Endothelial cell of umbilical vein (primary cell): ENCODE results near the gene KIF3B. TPM values are rescaled to one million over a fixed set of nuclear protein-coding genes. Genes with fewer than 3 reads are reported as not detected.

Experiments used
- BruUV-seq: library from RNA; stranded (reverse); fragments of 400-500 nt; replicated peaks from 2 replicates; lab custom pipeline; 2021; lab: Mats Ljungman, UMichigan
- CTCF ChIA-PET: fragments of 300-600, 350-600 bp; sonication (Branson Sonifier 250); formaldehyde crosslinking; loops from one replicate; lab custom pipeline; 2021; ENCODE audit warnings: antibody characterized with exemption, inconsistent platforms; lab: Charles Lee
- POLR2A ChIA-PET: fragments of 300-600, 350-600 bp; sonication (Branson Sonifier 250); formaldehyde crosslinking; loops from one replicate; lab custom pipeline; 2021; ENCODE audit warnings: antibody characterized with exemption, inconsistent platforms; lab: Charles Lee
- DNase-seq: peaks from one replicate; pipeline ENCODE4 v3.0.0-alpha.2; 2011; ENCODE audit warnings: low read depth, low spot score
- FAIRE-seq: peaks from 2 replicates; lab custom pipeline; 2011; peaks lifted over from hg19 to GRCh38; lab: Jason Lieb, UNC
- H2AFZ ChIP-seq: 2 replicates; pipeline ENCODE4 v1.6.0; 2012; ENCODE audit warnings: low read depth, low read length, control low read depth, inconsistent platforms
- H3K27ac ChIP-seq: 2 replicates; pipeline ENCODE4 v1.5.1; 2011; ENCODE audit warnings: low read depth, mild to moderate bottlenecking, control low read depth, low read length, moderate library complexity; ENCODE audit not compliant: insufficient read depth
- H3K27me3 ChIP-seq, 2 experiments: 2 replicates each; pipeline versions ENCODE4 v1.6.0 to v1.6.1; 2011; ENCODE audit warnings: low read length in 2 of 2, mixed read lengths in 1 of 2; ENCODE audit not compliant: control insufficient read depth in 2 of 2, insufficient read depth in 2 of 2
- H3K36me3 ChIP-seq, 2 experiments: 2 replicates in 1 of 2; 3 replicates in 1 of 2; pipeline ENCODE4 v1.5.1; 2011; ENCODE audit warnings: low read length in 2 of 2, mild to moderate bottlenecking in 1 of 2, moderate library complexity in 1 of 2; ENCODE audit not compliant: control insufficient read depth in 2 of 2, insufficient read depth in 2 of 2; ENCODE audit errors: extremely low read depth in 1 of 2
- H3K4me1 ChIP-seq: 3 replicates; pipeline ENCODE4 v1.5.1; 2011; ENCODE audit warnings: mild to moderate bottlenecking, low read length; ENCODE audit not compliant: control insufficient read depth, insufficient read depth; ENCODE audit errors: extremely low read depth
- H3K4me2 ChIP-seq: 2 replicates; pipeline ENCODE4 v1.6.1; 2011; ENCODE audit warnings: low read length, control low read depth, mixed read lengths; ENCODE audit not compliant: insufficient read depth
- H3K4me3 ChIP-seq, 3 experiments: fragments of 200-600 bp in 1 of 3; sonication (generic), shearing (Covaris generic) in 1 of 3; replicated peaks in 1 of 3; 2 replicates each; pipeline ENCODE4 v1.5.1; 2011 to 2016; ENCODE audit warnings: control low read depth in 3 of 3, low read length in 3 of 3, mild to moderate bottlenecking in 2 of 3, inconsistent platforms in 1 of 3, low read depth in 1 of 3, moderate library complexity in 1 of 3; ENCODE audit not compliant: insufficient read depth in 1 of 3
- H3K79me2 ChIP-seq: 2 replicates; pipeline ENCODE4 v1.6.0; 2012; ENCODE audit warnings: low read length, inconsistent platforms; ENCODE audit not compliant: control insufficient read depth, insufficient read depth
- H3K9ac ChIP-seq: replicated peaks from 2 replicates; pipeline ENCODE3; 2011; ENCODE audit warnings: low read length, control low read depth; ENCODE audit not compliant: insufficient read depth; ENCODE audit errors: extremely low read depth
- H3K9me1 ChIP-seq: replicated peaks from 3 replicates; pipeline ENCODE4 v1.6.0; 2011; ENCODE audit warnings: mild to moderate bottlenecking, low read length; ENCODE audit not compliant: control insufficient read depth, insufficient read depth; ENCODE audit errors: extremely low read depth
- H3K9me3 ChIP-seq: replicated peaks from 2 replicates; pipeline ENCODE4 v1.5.1; 2012; ENCODE audit warnings: low read length, inconsistent platforms; ENCODE audit not compliant: control insufficient read depth, insufficient read depth
- H4K20me1 ChIP-seq: replicated peaks from 2 replicates; pipeline ENCODE3; 2011; ENCODE audit warnings: mild to moderate bottlenecking, low read length; ENCODE audit not compliant: control insufficient read depth, insufficient read depth; ENCODE audit errors: extremely low read depth
- EZH2 ChIP-seq: IDR thresholded peaks from 2 replicates; pipeline ENCODE4 v1.6.1; 2012; ENCODE audit warnings: borderline replicate concordance, low read depth, mild to moderate bottlenecking, moderate library complexity, low read length, inconsistent platforms; ENCODE audit not compliant: severe bottlenecking
- FOS ChIP-seq: IDR thresholded peaks from 2 replicates; pipeline ENCODE4 v1.6.1; 2011; ENCODE audit warnings: mild to moderate bottlenecking, low read length, moderate library complexity, borderline replicate concordance; ENCODE audit not compliant: insufficient read depth
- GATA2 ChIP-seq: IDR thresholded peaks from 2 replicates; pipeline ENCODE4 v1.7.0; 2011; ENCODE audit warnings: low read depth, mild to moderate bottlenecking, moderate library complexity, mixed read lengths, low read length; ENCODE audit not compliant: insufficient read length, insufficient read depth
- JUN ChIP-seq: IDR thresholded peaks from 2 replicates; pipeline ENCODE4 v1.6.1; 2011; ENCODE audit warnings: borderline replicate concordance, low read depth; ENCODE audit not compliant: insufficient read length, insufficient read depth
- MYC ChIP-seq: IDR thresholded peaks from one replicate; pipeline ENCODE4 v1.6.1; 2011; ENCODE audit warnings: mild to moderate bottlenecking, low read depth, low read length
- POLR2A ChIP-seq: IDR thresholded peaks from 2 replicates; pipeline ENCODE4 v1.6.1; 2012; ENCODE audit warnings: low read depth, mild to moderate bottlenecking, control low read depth, low read length
- POLR2AphosphoS5 ChIP-seq: IDR thresholded peaks from 2 replicates; pipeline ENCODE4 v1.6.1; 2012; ENCODE audit warnings: low read depth, mild to moderate bottlenecking, control low read depth, low read length, moderate library complexity; ENCODE audit not compliant: insufficient read depth
- dilution Hi-C: fragments of 300-500 bp; cut with MboI; formaldehyde crosslinking; loops from one replicate; pipeline ENCODE4 v1.15.0; 2019; ENCODE audit warnings: low sequenced_read_pairs; ENCODE audit not compliant: extremely low pct_ligation_motif_present
- intact Hi-C: fragments of 100-400 bp; cut with micrococcal nuclease; formaldehyde crosslinking; loops from one replicate; pipeline ENCODE4 v1.10.0; 2022
- polyA plus RNA-seq, 4 experiments: library from polyadenylated mRNA; depleted of rRNA in 3 of 4; stranded (reverse) in 3 of 4; unstranded in 1 of 4; fragments of >200 nt; gene quantifications; 2 replicates each; pipeline versions ENCODE4 v1.2.1 to v1.2.3, GENCODE V29; 2011 to 2012; ENCODE audit warnings: missing spikeins in 1 of 4
- total RNA-seq: library from RNA; stranded (reverse); gene quantifications from 2 replicates; pipeline ENCODE4 v1.2.3, GENCODE V29; 2021
- TF ChIP-seq, protein P1 (sequence below), 2 donors: IDR thresholded peaks; 1 replicate in 1 of 2; 2 replicates in 1 of 2; pipeline ENCODE4 v1.5.1; 2011; ENCODE audit warnings: low read length in 2 of 2, mild to moderate bottlenecking in 2 of 2, moderate library complexity in 2 of 2, control low read depth in 1 of 2, inconsistent platforms in 1 of 2, low read depth in 1 of 2; ENCODE audit not compliant: insufficient read depth in 1 of 2; ENCODE audit errors: extremely low read depth in 1 of 2
- TF ChIP-seq, protein P2 (sequence below): IDR thresholded peaks from 2 replicates; pipeline ENCODE4 v1.6.1; 2011; ENCODE audit not compliant: insufficient read depth, insufficient read length

The KIF3B gene
- total and polyA plus RNA-seq, 2 donors (not counting 3 experiments of a cell fraction or from before 2014, with no cell fraction given) = 14.5 to 25.1 TPM

DNA sequence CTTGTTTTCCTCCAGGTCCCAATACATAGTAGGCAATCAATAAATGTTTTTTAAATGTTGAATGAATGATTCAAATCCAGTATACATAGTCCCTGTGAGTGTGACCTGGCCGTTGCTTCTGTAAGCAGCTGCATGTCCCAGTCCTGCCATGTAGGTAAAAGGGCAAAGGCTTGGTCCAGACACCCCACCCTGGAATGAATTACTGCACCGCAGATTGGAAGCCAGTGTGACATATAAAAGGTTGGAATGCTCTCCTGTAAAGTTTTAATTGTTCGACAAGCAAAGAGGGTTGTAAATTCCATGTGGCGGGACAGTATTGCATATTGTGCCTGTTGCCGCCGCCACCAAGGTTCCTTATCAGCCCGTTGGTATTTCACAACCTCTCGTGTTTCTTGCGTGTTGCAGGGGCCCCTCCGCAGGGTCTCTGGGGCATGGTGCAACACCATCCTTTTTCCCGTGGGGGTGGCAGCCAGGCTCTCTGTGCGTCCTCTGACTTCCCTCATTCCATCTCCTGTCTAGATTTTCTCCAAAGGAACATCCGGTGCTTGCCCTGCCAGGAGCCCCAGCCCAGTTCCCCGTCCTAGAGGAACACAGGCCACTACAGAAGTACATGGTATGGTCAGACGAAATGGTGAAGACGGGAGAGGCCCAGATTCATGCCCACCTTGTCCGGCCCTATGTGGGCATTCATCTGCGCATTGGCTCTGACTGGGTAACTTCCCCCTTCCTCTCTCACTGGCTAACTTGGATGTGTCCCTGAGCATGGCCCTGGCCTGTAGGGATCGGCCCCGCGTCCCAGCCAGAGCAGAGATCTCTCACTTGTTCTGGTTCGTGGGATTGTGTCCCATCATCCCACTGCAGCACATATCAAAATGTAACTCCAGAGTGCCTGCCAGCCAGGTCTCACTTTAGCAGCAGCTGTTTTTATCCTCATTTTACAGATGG lies 49.4 kb upstream of the KIF3B start:
- BruUV-seq = no TSS peak
- dilution Hi-C loops (no loop called here), intact Hi-C loops (no loop called here)
- Histone ChIP-seq H3K36me3 (peaks cover 4 to 27% of the 10 kb centered on the region in 2 experiments), H3K4me2 (no peak overlapping the region), H3K4me1 (no peaks in the 10 kb centered on the region), H3K9me3 (no peaks in the 10 kb centered on the region), H2AFZ (no peak overlapping the region), H3K27ac (no peak overlapping the region), H3K27me3 (no peaks in the 10 kb centered on the region), H3K79me2 (no peaks in the 10 kb centered on the region), H3K9me1 (no peaks in the 10 kb centered on the region), H3K9ac (no peak overlapping the region), H3K4me3 (no peak overlapping the region), H4K20me1 (no peaks in the 10 kb centered on the region)
- no peak for DNase-seq
- ChIA-PET POLR2A (no interaction called here), CTCF (no interaction called here)
- no peak for FAIRE-seq
- TF ChIP-seq, protein P1, sequence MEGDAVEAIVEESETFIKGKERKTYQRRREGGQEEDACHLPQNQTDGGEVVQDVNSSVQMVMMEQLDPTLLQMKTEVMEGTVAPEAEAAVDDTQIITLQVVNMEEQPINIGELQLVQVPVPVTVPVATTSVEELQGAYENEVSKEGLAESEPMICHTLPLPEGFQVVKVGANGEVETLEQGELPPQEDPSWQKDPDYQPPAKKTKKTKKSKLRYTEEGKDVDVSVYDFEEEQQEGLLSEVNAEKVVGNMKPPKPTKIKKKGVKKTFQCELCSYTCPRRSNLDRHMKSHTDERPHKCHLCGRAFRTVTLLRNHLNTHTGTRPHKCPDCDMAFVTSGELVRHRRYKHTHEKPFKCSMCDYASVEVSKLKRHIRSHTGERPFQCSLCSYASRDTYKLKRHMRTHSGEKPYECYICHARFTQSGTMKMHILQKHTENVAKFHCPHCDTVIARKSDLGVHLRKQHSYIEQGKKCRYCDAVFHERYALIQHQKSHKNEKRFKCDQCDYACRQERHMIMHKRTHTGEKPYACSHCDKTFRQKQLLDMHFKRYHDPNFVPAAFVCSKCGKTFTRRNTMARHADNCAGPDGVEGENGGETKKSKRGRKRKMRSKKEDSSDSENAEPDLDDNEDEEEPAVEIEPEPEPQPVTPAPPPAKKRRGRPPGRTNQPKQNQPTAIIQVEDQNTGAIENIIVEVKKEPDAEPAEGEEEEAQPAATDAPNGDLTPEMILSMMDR (IDR thresholded peaks at IDR 0.05; ENCODE audit: extremely low read depth in 1 of 2, insufficient read depth in 1 of 2, low read depth in 1 of 2, low read length in 2 of 2) = no peak
- TF ChIP-seq POLR2AphosphoS5 (no peak), POLR2A (no peak), FOS (no peak), EZH2 (no peak), GATA2 (no peak), MYC (no peak), JUN (no peak)
- TF ChIP-seq, protein P2, sequence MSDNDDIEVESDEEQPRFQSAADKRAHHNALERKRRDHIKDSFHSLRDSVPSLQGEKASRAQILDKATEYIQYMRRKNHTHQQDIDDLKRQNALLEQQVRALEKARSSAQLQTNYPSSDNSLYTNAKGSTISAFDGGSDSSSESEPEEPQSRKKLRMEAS = no peak
